Measurements from ENCODE around the gene IMMP2L.

GRCh38 chr7:110720626-110721025 lies 841.7 kb downstream of the IMMP2L start:
- TF ChIP-seq EZH2 (IDR thresholded peaks at IDR 0.05; ENCODE audit: insufficient read depth, poor library complexity, severe bottlenecking) = no peak
- no peak for TF ChIP-seq EZH2phosphoT487 (IDR thresholded peaks at IDR 0.05; ENCODE audit: insufficient read depth, low read depth)

All from GM23248 (cell line).